Measurements from ENCODE around the gene MRPL23.

MRPL23 gene

DNA sequence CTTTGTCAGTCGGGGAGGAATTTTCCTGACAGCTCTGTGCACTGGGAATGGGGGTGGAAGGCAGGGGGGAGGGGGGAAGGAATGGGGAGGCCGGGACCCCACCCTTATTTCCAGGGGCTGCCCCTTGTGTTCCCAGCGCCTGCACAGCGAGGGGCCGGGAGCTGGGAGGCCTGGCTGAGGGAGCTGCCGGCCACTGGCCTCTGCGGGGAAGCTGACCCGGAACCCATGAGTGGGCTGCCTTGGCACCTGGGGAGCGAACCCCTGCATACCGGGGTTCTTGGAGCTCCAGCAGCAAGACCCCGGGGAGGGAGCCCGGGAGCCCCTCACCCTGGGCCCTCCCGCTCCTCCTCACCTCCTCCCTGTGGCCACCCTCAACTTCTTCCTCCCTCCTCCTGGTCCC, 47.0 kb downstream of the MRPL23 start:
- DNase-seq (ENCODE audit: low spot score) = no peak

DNA sequence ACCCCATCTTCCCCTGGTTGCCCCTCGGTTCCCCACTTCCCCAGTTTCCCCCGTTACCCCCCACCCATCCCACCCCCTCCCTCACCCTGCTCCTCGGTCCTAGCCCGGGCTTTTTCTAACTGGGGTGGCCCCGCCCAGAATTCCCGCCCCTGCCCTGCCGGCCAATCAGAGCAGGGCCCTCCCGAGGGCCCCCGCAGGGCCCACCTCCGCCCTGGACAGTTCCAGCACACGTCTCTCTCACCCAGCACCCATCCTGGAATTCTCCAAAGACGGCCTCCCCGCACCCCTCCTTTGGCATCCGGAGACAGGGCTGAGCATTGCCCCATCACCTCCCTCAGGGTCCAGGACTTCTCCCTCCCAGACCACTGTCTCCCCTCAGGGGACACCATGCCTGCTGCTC, 50.6 kb downstream of the MRPL23 start, which contains the start of gene H19:
Gene H19, minus strand, starts transcription at position 88 of the 400 bp plus-strand sequence.
- no peak for DNase-seq (ENCODE audit: low spot score)

DNA sequence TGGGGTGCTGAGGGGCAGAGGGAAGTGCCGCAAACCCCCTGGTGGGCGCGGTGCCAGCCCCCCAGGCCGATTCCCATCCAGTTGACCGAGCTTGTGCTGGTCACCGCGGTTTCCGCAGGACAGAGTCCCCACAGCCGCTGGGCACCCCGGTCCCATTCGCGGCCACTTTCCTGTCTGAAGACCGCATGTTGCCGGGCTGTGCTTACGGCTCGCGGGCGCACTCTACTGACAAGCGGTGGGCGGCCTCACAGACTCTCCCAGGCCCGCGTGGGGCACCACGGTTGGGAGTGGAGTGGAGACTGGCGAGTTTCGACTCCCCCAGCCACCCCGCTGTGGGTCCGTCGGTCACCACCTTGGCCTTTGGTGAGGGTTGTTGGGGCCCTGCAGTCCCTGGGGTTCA, 51.2 kb downstream of the MRPL23 start:
- no peak for DNase-seq (ENCODE audit: low spot score)

DNA sequence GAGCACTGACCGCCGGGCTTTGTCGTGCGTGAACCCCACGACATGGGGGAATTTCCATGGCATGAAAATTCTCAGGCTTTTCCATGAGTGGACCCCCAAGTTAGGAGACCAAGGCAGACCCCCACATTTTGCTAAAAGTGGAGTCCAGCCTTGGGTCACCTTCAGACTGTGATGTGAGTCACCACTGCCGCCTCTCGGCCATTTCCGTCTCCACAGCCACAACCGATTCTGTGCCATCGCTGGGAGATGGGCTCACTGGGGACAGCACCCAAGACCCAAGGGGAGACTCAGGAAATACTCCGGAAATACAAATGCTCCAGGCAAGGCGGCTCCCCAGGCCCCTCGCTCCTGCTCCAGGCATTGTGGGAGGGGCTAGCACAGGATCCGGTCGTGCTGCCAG, 51.7 kb downstream of the MRPL23 start:
- no peak for DNase-seq (ENCODE audit: low spot score)

DNA sequence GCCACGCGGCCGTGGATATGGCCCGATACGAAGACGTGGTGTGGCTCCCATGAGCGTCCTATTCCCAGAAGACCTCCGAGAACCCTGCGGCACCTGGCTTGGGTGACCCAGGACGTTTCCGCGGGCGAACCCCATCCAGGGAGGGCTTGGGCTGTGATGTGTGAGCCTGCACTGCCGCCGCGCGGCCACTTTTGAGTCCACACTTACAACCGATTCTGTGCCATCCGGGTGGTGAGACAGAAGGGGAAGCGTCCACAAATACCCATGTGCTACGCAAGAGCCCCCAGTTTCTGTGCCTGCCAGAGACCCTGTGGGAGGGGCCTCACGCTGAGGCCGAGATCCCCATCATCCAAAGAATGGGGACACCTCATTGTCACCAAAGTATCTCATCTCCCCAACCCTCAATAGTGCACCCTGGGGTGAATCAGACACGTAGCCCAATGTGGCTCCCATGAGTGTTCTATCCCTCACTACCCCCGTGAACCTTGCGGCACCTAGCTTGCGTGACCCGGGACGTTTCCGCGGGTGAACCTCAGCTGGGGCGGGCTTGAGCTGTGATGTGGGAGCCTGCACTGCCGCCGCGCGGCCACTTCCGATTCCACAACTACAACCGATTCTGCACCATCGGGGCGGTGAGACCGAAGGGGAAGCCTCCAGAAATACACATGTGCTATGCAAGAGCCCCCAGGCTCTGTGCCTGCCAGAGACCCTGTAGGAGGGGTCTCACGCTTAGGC, 55.1 kb downstream of the MRPL23 start:
- DNase-seq (ENCODE audit: low spot score) = no peak

DNA sequence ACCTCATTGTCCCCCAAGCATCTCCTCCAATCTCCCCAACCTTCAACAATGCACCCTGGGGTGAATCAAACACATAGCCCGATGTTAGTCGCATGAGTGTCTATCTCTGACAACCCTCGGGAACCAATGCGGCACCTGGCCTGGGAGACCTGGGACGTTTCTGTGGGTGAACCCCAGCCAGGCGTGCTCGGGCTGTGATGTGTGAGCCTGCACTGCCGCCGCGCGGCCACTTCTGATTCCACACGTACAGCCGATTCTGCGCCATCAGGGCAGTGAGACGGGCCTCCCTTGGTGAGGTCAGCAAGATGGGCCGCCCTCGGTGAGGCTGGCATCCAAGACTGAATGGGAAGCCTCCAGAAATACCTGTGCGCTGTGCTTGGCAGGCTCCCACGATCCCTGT, 55.7 kb downstream of the MRPL23 start:
- no peak for DNase-seq (ENCODE audit: low spot score)

DNA sequence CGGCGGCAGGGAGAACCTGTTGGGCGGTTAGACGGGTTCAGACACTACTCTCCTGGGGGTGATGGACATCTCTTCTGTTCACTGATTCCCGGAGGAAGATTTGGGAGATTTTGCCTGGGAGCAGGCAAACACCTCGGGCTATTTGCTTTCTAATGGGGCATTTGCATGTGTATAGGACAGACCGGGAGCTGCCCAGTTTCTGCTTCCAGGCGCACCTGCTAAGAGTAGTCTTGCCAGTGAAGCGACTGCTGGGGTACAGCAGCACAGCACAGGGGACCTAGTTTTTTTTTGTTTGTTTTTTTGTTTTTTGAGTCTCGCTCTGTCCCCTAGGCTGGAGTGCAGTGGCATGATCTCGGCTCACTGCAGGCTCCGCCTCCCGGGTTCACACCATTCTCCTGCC, 57.3 kb downstream of the MRPL23 start:
- DNase-seq (ENCODE audit: low spot score) = no peak
